CD14-positive monocyte (primary cell): ENCODE data around the gene MINDY4B. TPM values are rescaled to one million over a fixed set of nuclear protein-coding genes. Genes with fewer than 3 reads are reported as not detected.

Source experiments
- DNase-seq, 3 donors: peaks; one replicate each; pipeline ENCODE4 v3.0.0-alpha.2; 2011 to 2022
- H2AFZ ChIP-seq: 2 replicates; pipeline ENCODE4 v1.6.0; 2012; ENCODE audit warnings: mild to moderate bottlenecking, low read depth, low read length, inconsistent platforms; ENCODE audit not compliant: insufficient read depth, poor library complexity, severe bottlenecking
- H3K27ac ChIP-seq, 2 donors: 1 replicate in 1 of 2; 2 replicates in 1 of 2; pipeline ENCODE4 v1.5.1; 2012 to 2013; ENCODE audit warnings: low read length in 2 of 2, control low read depth in 1 of 2, inconsistent platforms in 1 of 2, low read depth in 1 of 2, mild to moderate bottlenecking in 1 of 2
- H3K27me3 ChIP-seq, 2 donors: one replicate each; pipeline versions ENCODE4 v1.6.0 to v1.6.1; 2011 to 2013; ENCODE audit warnings: low read length in 2 of 2; ENCODE audit not compliant: control insufficient read depth in 2 of 2, insufficient read depth in 2 of 2
- H3K36me3 ChIP-seq, 2 donors: replicated peaks in 1 of 2; 1 replicate in 1 of 2; 2 replicates in 1 of 2; pipeline versions ENCODE4 v1.5.1 to v1.6.1; 2012 to 2013; ENCODE audit warnings: low read length in 2 of 2, control low read depth in 1 of 2, inconsistent platforms in 1 of 2, mild to moderate bottlenecking in 1 of 2; ENCODE audit not compliant: insufficient read depth in 2 of 2, control insufficient read depth in 1 of 2
- H3K4me1 ChIP-seq, 2 donors: 1 replicate in 1 of 2; 2 replicates in 1 of 2; pipeline versions ENCODE4 v1.5.1 to v1.6.1; 2012 to 2013; ENCODE audit warnings: low read length in 2 of 2, control low read depth in 1 of 2, inconsistent platforms in 1 of 2, mild to moderate bottlenecking in 1 of 2, moderate library complexity in 1 of 2; ENCODE audit not compliant: insufficient read depth in 2 of 2, control insufficient read depth in 1 of 2
- H3K4me2 ChIP-seq: replicated peaks from 2 replicates; pipeline ENCODE3; 2012; ENCODE audit warnings: low read length, moderate library complexity, mild to moderate bottlenecking; ENCODE audit not compliant: poor library complexity, severe bottlenecking; ENCODE audit errors: extremely low read depth
- H3K4me3 ChIP-seq, 3 experiments: fragments of 200-600 bp in 1 of 3; sonication (generic) in 1 of 3; replicated peaks in 1 of 3; 1 replicate in 2 of 3; 2 replicates in 1 of 3; pipeline ENCODE4 v1.5.1; 2011 to 2013; ENCODE audit warnings: low read length in 3 of 3, mild to moderate bottlenecking in 3 of 3, control low read depth in 2 of 3, low read depth in 2 of 3, inconsistent platforms in 1 of 3, moderate library complexity in 1 of 3
- H3K79me2 ChIP-seq: 2 replicates; pipeline ENCODE4 v1.6.0; 2012; ENCODE audit warnings: mild to moderate bottlenecking, control low read depth, inconsistent platforms, low read length, moderate library complexity; ENCODE audit not compliant: insufficient read depth
- H3K9ac ChIP-seq: 2 replicates; pipeline ENCODE4 v1.6.0; 2017; ENCODE audit warnings: low read length, mild to moderate bottlenecking; ENCODE audit not compliant: insufficient read depth, poor library complexity, severe bottlenecking
- H3K9me3 ChIP-seq, 2 donors: replicated peaks in 1 of 2; 1 replicate in 1 of 2; 2 replicates in 1 of 2; pipeline versions ENCODE4 v1.5.1 to v1.6.1; 2012 to 2013; ENCODE audit warnings: low read length in 2 of 2, control low read depth in 1 of 2; ENCODE audit not compliant: control insufficient read depth in 1 of 2, insufficient read depth in 1 of 2
- H4K20me1 ChIP-seq: 2 replicates; pipeline ENCODE4 v1.6.0; 2012; ENCODE audit warnings: mild to moderate bottlenecking, low read length, control low read depth, moderate library complexity; ENCODE audit not compliant: insufficient read depth
- H3K27ac Mint-ChIP-seq, 7 donors: one replicate each; pipeline ENCODE4 v1.8.0; 2020; ENCODE audit warnings: mild to moderate bottlenecking in 7 of 7, mixed read lengths in 7 of 7, moderate library complexity in 6 of 7, inconsistent platforms in 2 of 7
- H3K27me3 Mint-ChIP-seq, 3 donors: one replicate each; pipeline ENCODE4 v1.8.0; 2021 to 2022; ENCODE audit warnings: low read depth in 3 of 3, mild to moderate bottlenecking in 3 of 3, mixed read lengths in 3 of 3, moderate library complexity in 3 of 3, inconsistent platforms in 1 of 3
- H3K36me3 Mint-ChIP-seq, 2 donors: one replicate each; pipeline ENCODE4 v1.8.0; 2020; ENCODE audit warnings: mixed read lengths in 2 of 2, inconsistent platforms in 1 of 2, mild to moderate bottlenecking in 1 of 2
- H3K4me1 Mint-ChIP-seq: one replicate; pipeline ENCODE4 v1.8.0; 2020; ENCODE audit warnings: mild to moderate bottlenecking, mixed read lengths
- H3K4me3 Mint-ChIP-seq, 2 donors: one replicate each; pipeline ENCODE4 v1.8.0; 2020; ENCODE audit warnings: mild to moderate bottlenecking in 2 of 2, mixed read lengths in 2 of 2, moderate library complexity in 1 of 2
- H3K9me3 Mint-ChIP-seq, 7 donors: one replicate each; pipeline ENCODE4 v1.8.0; 2020 to 2022; ENCODE audit warnings: mixed read lengths in 7 of 7, mild to moderate bottlenecking in 6 of 7, moderate library complexity in 6 of 7, inconsistent platforms in 2 of 7
- CTCF ChIP-seq: fragments of 200-600 bp; IDR thresholded peaks from one replicate; pipeline ENCODE4 v1.8.0; 2022; ENCODE audit warnings: antibody characterized with exemption, mild to moderate bottlenecking
- WGBS: methylation state at CpG from one replicate; pipeline ENCODE4 v1.1.5; 2013; ENCODE audit warnings: missing lambda C conversion rate; ENCODE audit not compliant: insufficient coverage; 5-methylcytosine and 5-hydroxymethylcytosine counted together
- intact Hi-C, 2 donors: fragments of 100-400 bp; cut with micrococcal nuclease; formaldehyde crosslinking; loops; one replicate each; pipeline versions ENCODE4 v1.15.0 to v1.15.1; 2023
- polyA plus RNA-seq, 3 donors: library from polyadenylated mRNA; depleted of rRNA in 1 of 3; unstranded in 2 of 3; stranded (reverse) in 1 of 3; fragments of 300-500 nt in 2 of 3; fragments of >200 nt in 1 of 3; fragmentation: Illumina TruSeq in 2 of 3; gene quantifications; 1 replicate in 2 of 3; 2 replicates in 1 of 3; pipeline ENCODE4 v1.2.3, GENCODE V29; 2012 to 2021

MINDY4B gene
- polyA plus RNA-seq, 3 donors = not detected

- Histone ChIP-seq H3K4me1 (peaks cover 23 to 26% of the 10 kb centered on the region in 2 donors), H3K9ac (no peak overlapping the region), H3K27ac (peak overlapping the region in 1 of 2 donors; percentile 12), H3K79me2 (no peaks in the 10 kb centered on the region), H2AFZ (peak overlapping the region; percentile 10), H3K27me3 (no peaks in the 10 kb centered on the region), H3K9me3 (no peaks in the 10 kb centered on the region), H3K4me2 (peak overlapping the region; percentile 6), H3K36me3 (no peaks in the 10 kb centered on the region), H3K4me3 (no peak overlapping the region), H4K20me1 (no peaks in the 10 kb centered on the region)
- DNase-seq = peak; percentile 29 to 46 (median 35)
- H3K4me3 Mint-ChIP-seq = no peak overlapping the region
- no peak for TF ChIP-seq CTCF
- H3K27me3 Mint-ChIP-seq = no peaks in the 10 kb centered on the region
- peaks cover 29% of the 10 kb centered on the region for H3K4me1 Mint-ChIP-seq
- intact Hi-C loops = loop anchor here in 1 of 2 donors (10.0 kb wide), 1 partner anchor 269 kb away; no protein-coding TSS in a partner anchor
- H3K9me3 Mint-ChIP-seq = no peaks in the 10 kb centered on the region
- peak overlapping the region in 3 of 7 donors; percentile 22 to 35 (median 28) for H3K27ac Mint-ChIP-seq
- H3K36me3 Mint-ChIP-seq = no peaks in the 10 kb centered on the region
- 0% methylated on average over 1 of the region's 2 CpGs for WGBS
These were observed 29.7 kb downstream of the MINDY4B start for GRCh38 chr3:150875548-150875947.

- no peak overlapping the region for H3K27ac ChIP-seq
- WGBS = no CpG with 5 or more reads among the region's 1 CpG
These were observed 30.5 kb downstream of the MINDY4B start for GRCh38 chr3:150874666-150875219.

More at GRCh38 chr3:150874666-150875219, 30.5 kb downstream of the MINDY4B start:
- Mint-ChIP-seq H3K27me3 (no peaks in the 10 kb centered on the region), H3K4me3 (no peak overlapping the region), H3K36me3 (no peaks in the 10 kb centered on the region), H3K4me1 (peaks cover 29% of the 10 kb centered on the region), H3K27ac (no peak overlapping the region), H3K9me3 (no peaks in the 10 kb centered on the region)
- H2AFZ ChIP-seq = no peak overlapping the region
- no peak for DNase-seq
- peaks cover 23 to 26% of the 10 kb centered on the region in 2 donors for H3K4me1 ChIP-seq
- no peaks in the 10 kb centered on the region for H3K27me3 ChIP-seq
- no peaks in the 10 kb centered on the region for H3K9me3 ChIP-seq
- intact Hi-C loops = loop anchor here in 1 of 2 donors (10.0 kb wide), 1 partner anchor 270 kb away; no protein-coding TSS in a partner anchor
- H3K4me2 ChIP-seq = no peak overlapping the region
- no peak overlapping the region for H3K4me3 ChIP-seq
- TF ChIP-seq CTCF = no peak
- H3K9ac ChIP-seq = no peak overlapping the region
- no peaks in the 10 kb centered on the region for H4K20me1 ChIP-seq
- no peaks in the 10 kb centered on the region for H3K36me3 ChIP-seq
- no peaks in the 10 kb centered on the region for H3K79me2 ChIP-seq
